Adrenal gland (tissue), 12 donors: ENCODE results near the gene ADAMTSL1. TPM values are rescaled to one million over a fixed set of nuclear protein-coding genes. Genes with fewer than 3 reads are reported as not detected.

ENCODE experiments used
- DNase-seq, 7 donors: peaks; one replicate each; pipeline ENCODE4 v3.0.0-alpha.2; 2019 to 2020
- H3K27ac ChIP-seq, 5 donors: fragments of 200-600 bp; sonication (generic) in 4 of 5; 1 replicate in 3 of 5; 2 replicates in 2 of 5; pipeline versions ENCODE4 v1.5.1 to v1.8.0; 2016 to 2020; ENCODE audit warnings: mild to moderate bottlenecking in 1 of 5
- H3K27me3 ChIP-seq: fragments of 200-600 bp; 2 replicates; pipeline ENCODE4 v1.8.0; 2021
- H3K36me3 ChIP-seq, 2 donors: fragments of 200-600 bp; replicated peaks in 1 of 2; 1 replicate in 1 of 2; 2 replicates in 1 of 2; pipeline versions ENCODE4 v1.5.1 to v1.8.0; 2018 to 2022
- H3K4me1 ChIP-seq, 2 donors: fragments of 200-600 bp; replicated peaks in 1 of 2; 1 replicate in 1 of 2; 2 replicates in 1 of 2; pipeline versions ENCODE4 v1.5.1 to v1.8.0; 2018 to 2021
- H3K4me3 ChIP-seq, 4 donors: fragments of 200-600 bp; sonication (generic) in 3 of 4; one replicate each; pipeline ENCODE4 v1.5.1; 2016 to 2018
- H3K9me3 ChIP-seq, 3 donors: fragments of 200-600 bp; sonication (generic) in 1 of 3; replicated peaks in 1 of 3; 1 replicate in 2 of 3; 2 replicates in 1 of 3; pipeline versions ENCODE4 v1.5.1 to v1.8.0; 2016 to 2021
- POLR2A ChIP-seq, 2 donors: fragments of 450-650 bp; IDR thresholded peaks; one replicate each; pipeline ENCODE4 v1.6.1; 2017; ENCODE audit warnings: antibody characterized with exemption in 2 of 2, mild to moderate bottlenecking in 2 of 2, moderate library complexity in 1 of 2
- WGBS, 4 donors: extraction: QIAGEN DNeasy Blood & Tissue Kit in 2 of 4; methylation state at CpG; one replicate each; pipeline versions ENCODE4 v1.1.5 to v1.1.7; 2013 to 2017; 5-methylcytosine and 5-hydroxymethylcytosine counted together
- intact Hi-C, 2 donors: fragments of 100-400 bp; cut with DNase I; formaldehyde crosslinking; loops; one replicate each; pipeline versions ENCODE4 v1.14.1 to v1.15.0; 2022 to 2023
- polyA plus RNA-seq, 3 donors: library from polyadenylated mRNA; stranded (reverse); fragments of 200-250 nt in 2 of 3; fragments of 350-450 nt in 1 of 3; fragmentation: Illumina TruSeq in 1 of 3; extraction: RNeasy Lipid Tissue Mini Kit (QIAGEN cat#74804) in 1 of 3; gene quantifications; one replicate each; pipeline ENCODE4 v1.2.3, GENCODE V29; 2013 to 2014
- total RNA-seq, 9 donors: library from RNA; depleted of rRNA in 4 of 9; stranded (reverse); fragments of >200 nt in 4 of 9; fragments of 120-200 nt in 1 of 9; fragmentation: NEBNext Ultra II Directional in 1 of 9; extraction: Animal tissue kit (Norgen Biotek cat#: 25700) in 1 of 9; gene quantifications; one replicate each; pipeline versions ENCODE4 v1.1.0 to v1.2.4, GENCODE V29; 2013 to 2023
- TF ChIP-seq, protein P1 (sequence below), 6 experiments: fragments of 450-650 bp in 4 of 6; fragments of 200-600 bp in 2 of 6; sonication (generic) in 1 of 6; IDR thresholded peaks; 1 replicate in 5 of 6; 2 replicates in 1 of 6; pipeline versions ENCODE4 v1.5.1 to v1.8.0; 2016 to 2021; ENCODE audit warnings: antibody characterized with exemption in 6 of 6, mild to moderate bottlenecking in 2 of 6, moderate library complexity in 1 of 6
- donor health status: healthy with polysubstance abuse.
- donor health status: Bipolar disorder and iron deficiency.
- donor health status: DM: yes; HTN: yes; CAD: no.
- donor health status: DM: no; HTN: no; CAD: no.
- donor health status: DM: no; HTN: no; CAD: no.
- donor health status: DM: yes; HTN: yes; CAD: no.

ADAMTSL1 gene
- total and polyA plus RNA-seq, 12 donors, result 4.9 to 38.1 (median 20.6) TPM

DNA sequence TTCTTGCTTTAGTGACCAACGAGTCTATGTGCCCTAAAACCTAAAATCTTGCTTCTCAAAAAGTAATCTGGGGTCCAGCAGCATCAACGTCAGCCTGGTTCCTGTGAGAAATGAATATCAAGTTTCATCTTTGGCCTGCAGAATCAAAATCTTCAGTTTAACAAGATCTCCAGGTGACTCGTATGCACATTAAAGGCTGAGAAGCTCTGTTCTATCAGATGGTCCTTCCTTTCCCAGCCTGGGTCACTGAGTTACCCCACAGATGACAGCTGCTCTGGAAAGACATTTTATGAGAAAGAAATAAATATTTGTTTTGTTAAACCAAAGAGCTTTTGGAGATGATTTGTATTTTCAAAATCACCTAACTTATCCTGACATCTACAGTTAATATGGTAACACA, 75.8 kb downstream of the ADAMTSL1 start:
- no peak for TF ChIP-seq POLR2A (IDR thresholded peaks at IDR 0.05)
- TF ChIP-seq, protein P1, sequence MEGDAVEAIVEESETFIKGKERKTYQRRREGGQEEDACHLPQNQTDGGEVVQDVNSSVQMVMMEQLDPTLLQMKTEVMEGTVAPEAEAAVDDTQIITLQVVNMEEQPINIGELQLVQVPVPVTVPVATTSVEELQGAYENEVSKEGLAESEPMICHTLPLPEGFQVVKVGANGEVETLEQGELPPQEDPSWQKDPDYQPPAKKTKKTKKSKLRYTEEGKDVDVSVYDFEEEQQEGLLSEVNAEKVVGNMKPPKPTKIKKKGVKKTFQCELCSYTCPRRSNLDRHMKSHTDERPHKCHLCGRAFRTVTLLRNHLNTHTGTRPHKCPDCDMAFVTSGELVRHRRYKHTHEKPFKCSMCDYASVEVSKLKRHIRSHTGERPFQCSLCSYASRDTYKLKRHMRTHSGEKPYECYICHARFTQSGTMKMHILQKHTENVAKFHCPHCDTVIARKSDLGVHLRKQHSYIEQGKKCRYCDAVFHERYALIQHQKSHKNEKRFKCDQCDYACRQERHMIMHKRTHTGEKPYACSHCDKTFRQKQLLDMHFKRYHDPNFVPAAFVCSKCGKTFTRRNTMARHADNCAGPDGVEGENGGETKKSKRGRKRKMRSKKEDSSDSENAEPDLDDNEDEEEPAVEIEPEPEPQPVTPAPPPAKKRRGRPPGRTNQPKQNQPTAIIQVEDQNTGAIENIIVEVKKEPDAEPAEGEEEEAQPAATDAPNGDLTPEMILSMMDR (IDR thresholded peaks at IDR 0.05), result no peak
- Histone ChIP-seq H3K4me1 (no peaks in the 10 kb centered on the region), H3K27ac (no peak overlapping the region), H3K9me3 (peaks cover 0 to 7% (median 0%) of the 10 kb centered on the region in 3 donors), H3K27me3 (no peaks in the 10 kb centered on the region), H3K36me3 (no peaks in the 10 kb centered on the region), H3K4me3 (no peak overlapping the region)
- DNase-seq, result no peak
- intact Hi-C loops, result no loop called here
- 68 to 89% (median 86%) methylated on average over 3 of the region's 3 CpGs for WGBS, 4 donors

- intact Hi-C loops, result no loop called here
- Histone ChIP-seq H3K27me3 (no peaks in the 10 kb centered on the region), H3K4me1 (peaks cover 0 to 4% of the 10 kb centered on the region in 2 donors), H3K36me3 (no peaks in the 10 kb centered on the region), H3K27ac (no peak overlapping the region), H3K4me3 (no peak overlapping the region), H3K9me3 (peaks cover 0 to 7% (median 0%) of the 10 kb centered on the region in 3 donors)
- DNase-seq, result no peak
- no peak for TF ChIP-seq POLR2A (IDR thresholded peaks at IDR 0.05)
- TF ChIP-seq, protein P1 (IDR thresholded peaks at IDR 0.05), result no peak
- 90 to 94% (median 91%) methylated on average over 5 of the region's 5 CpGs for WGBS, 4 donors
Observed at GRCh38 chr9:18550286-18550685, 76.3 kb downstream of the ADAMTSL1 start.

- 85 to 95% (median 91%) methylated on average over 6 of the region's 6 CpGs for WGBS, 4 donors
- H3K9me3 ChIP-seq, result peaks cover 0 to 7% (median 0%) of the 10 kb centered on the region in 3 donors
- intact Hi-C loops, result no loop called here
Observed at GRCh38 chr9:18554244-18554643, 80.3 kb downstream of the ADAMTSL1 start.

GRCh38 chr9:18555105-18555883, 81.3 kb downstream of the ADAMTSL1 start:
- Histone ChIP-seq H3K4me3 (no peak overlapping the region), H3K36me3 (no peaks in the 10 kb centered on the region), H3K27ac (no peak overlapping the region), H3K4me1 (peaks cover 0 to 8% of the 10 kb centered on the region in 2 donors), H3K9me3 (peaks cover 0 to 7% (median 0%) of the 10 kb centered on the region in 3 donors), H3K27me3 (no peaks in the 10 kb centered on the region)
- 59 to 73% (median 70%) methylated on average over 5 of the region's 5 CpGs for WGBS, 4 donors
- no peak for DNase-seq
- intact Hi-C loops, result no loop called here
- no peak for TF ChIP-seq POLR2A (IDR thresholded peaks at IDR 0.05)
- TF ChIP-seq, protein P1 (IDR thresholded peaks at IDR 0.05), result no peak

More at GRCh38 chr9:18554244-18554643, 80.3 kb downstream of the ADAMTSL1 start:
- Histone ChIP-seq H3K4me3 (no peak overlapping the region), H3K36me3 (no peaks in the 10 kb centered on the region), H3K27ac (no peak overlapping the region), H3K27me3 (no peaks in the 10 kb centered on the region), H3K4me1 (peaks cover 0 to 8% of the 10 kb centered on the region in 2 donors)
- DNase-seq, result no peak
- TF ChIP-seq POLR2A (IDR thresholded peaks at IDR 0.05), result no peak
- TF ChIP-seq, protein P1 (IDR thresholded peaks at IDR 0.05), result no peak
